ENCODE data around the gene SYT9.

- TF ChIP-seq CTCF (IDR thresholded peaks at IDR 0.05) (no peak), POLR2AphosphoS5 (IDR thresholded peaks at IDR 0.05; ENCODE audit: insufficient read depth in 1 of 2, low read depth in 1 of 2) (no peak)
Measured at GRCh38 chr11:7351228-7351627, 99.5 kb downstream of the SYT9 start.

Measured in vagina (tissue), 2 donors.